AG09309 (cell line): Measurements from ENCODE around the gene MRPL43.

ENCODE experiments used
- DNase-seq: peaks from one replicate; pipeline ENCODE4 v3.0.0-alpha.2; 2010; ENCODE audit warnings: low read depth
- H3K4me3 ChIP-seq: 2 replicates; pipeline ENCODE4 v1.5.1; 2011; ENCODE audit warnings: mild to moderate bottlenecking, low read depth, low read length, moderate library complexity; ENCODE audit not compliant: control insufficient read depth
- TF ChIP-seq, protein P1 (sequence below): IDR thresholded peaks from 2 replicates; pipeline ENCODE4 v1.5.1; 2011; ENCODE audit warnings: mild to moderate bottlenecking, low read depth, low read length, inconsistent platforms; ENCODE audit not compliant: insufficient read depth, control insufficient read depth; ENCODE audit errors: missing control alignments

MRPL43 gene

DNA sequence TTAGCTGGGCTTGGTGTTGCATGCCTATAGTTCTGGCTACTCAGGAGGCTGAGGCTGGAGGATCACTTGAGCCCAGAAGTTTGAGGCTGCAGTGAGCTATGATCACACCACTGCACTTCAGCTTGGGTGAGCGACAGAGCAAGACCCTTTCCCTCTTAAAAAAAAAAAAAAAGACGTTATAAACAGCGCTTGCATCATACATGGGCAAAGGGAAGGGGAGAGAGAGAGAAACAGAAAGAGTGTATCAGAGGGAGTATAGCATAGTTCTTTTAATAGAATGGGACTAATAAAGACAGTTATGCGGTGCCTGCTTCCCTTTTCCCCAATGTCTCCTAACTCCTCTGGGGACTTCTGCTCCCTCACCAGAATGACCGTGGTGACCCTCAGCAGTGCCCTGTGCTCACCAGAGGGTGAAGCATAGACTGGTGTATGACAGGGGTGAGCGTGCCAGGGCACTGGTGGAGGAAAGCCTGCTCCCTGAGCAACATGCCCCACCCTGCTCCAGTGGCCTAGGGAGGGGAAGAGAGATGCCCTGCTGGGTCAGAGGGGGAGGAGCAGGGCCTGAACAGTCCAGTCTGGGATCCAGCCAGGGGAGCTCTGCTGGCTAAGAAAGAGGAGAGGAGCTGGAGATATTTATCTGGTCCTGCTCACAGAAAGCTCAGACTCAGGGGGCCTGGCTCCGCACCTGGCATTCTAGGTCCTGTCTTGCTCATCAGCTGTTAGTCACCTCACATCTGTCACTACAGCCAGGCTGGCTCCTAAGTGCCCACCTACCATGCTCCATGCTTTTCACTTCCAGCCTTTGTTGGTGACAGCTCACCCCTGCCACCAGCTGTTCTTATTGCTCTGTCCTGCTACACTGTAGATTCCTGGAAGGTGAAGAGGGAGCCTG lies 41.4 kb upstream of the MRPL43 start:
- no peak for DNase-seq
- H3K4me3 ChIP-seq, result no peak overlapping the region
- TF ChIP-seq, protein P1, sequence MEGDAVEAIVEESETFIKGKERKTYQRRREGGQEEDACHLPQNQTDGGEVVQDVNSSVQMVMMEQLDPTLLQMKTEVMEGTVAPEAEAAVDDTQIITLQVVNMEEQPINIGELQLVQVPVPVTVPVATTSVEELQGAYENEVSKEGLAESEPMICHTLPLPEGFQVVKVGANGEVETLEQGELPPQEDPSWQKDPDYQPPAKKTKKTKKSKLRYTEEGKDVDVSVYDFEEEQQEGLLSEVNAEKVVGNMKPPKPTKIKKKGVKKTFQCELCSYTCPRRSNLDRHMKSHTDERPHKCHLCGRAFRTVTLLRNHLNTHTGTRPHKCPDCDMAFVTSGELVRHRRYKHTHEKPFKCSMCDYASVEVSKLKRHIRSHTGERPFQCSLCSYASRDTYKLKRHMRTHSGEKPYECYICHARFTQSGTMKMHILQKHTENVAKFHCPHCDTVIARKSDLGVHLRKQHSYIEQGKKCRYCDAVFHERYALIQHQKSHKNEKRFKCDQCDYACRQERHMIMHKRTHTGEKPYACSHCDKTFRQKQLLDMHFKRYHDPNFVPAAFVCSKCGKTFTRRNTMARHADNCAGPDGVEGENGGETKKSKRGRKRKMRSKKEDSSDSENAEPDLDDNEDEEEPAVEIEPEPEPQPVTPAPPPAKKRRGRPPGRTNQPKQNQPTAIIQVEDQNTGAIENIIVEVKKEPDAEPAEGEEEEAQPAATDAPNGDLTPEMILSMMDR, result no peak

DNA sequence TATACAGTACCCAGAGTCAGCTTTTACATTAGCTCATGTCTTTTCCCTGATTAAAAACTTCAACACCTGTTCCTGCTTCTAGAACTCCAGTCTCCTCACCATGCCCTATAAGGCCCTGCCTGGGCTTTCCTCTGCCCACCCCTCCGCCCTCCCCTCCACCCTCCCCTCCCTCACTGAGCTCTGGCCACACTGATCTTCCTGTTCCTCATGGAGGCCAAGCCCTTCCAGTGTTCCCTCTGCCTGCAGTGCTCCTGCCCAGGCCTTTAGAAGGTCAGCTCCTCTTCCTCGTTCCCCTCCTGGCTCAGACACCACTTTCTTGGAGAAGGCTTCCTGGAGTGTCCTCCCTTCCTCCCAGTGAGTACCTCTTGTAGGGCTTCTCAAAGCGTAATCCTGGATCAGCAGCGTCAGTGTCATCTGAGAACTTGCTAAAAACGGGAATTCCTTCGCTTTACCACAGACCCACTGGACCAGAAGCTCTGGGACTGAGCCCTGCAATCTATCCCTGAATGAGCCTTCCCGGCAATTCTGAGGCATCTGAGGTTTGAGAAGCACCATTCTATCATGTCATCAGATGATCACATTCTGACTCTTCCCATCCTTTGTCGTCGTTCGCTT lies 39.9 kb upstream of the MRPL43 start:
- TF ChIP-seq, protein P1, result no peak
- H3K4me3 ChIP-seq, result no peak overlapping the region
- no peak for DNase-seq

DNA sequence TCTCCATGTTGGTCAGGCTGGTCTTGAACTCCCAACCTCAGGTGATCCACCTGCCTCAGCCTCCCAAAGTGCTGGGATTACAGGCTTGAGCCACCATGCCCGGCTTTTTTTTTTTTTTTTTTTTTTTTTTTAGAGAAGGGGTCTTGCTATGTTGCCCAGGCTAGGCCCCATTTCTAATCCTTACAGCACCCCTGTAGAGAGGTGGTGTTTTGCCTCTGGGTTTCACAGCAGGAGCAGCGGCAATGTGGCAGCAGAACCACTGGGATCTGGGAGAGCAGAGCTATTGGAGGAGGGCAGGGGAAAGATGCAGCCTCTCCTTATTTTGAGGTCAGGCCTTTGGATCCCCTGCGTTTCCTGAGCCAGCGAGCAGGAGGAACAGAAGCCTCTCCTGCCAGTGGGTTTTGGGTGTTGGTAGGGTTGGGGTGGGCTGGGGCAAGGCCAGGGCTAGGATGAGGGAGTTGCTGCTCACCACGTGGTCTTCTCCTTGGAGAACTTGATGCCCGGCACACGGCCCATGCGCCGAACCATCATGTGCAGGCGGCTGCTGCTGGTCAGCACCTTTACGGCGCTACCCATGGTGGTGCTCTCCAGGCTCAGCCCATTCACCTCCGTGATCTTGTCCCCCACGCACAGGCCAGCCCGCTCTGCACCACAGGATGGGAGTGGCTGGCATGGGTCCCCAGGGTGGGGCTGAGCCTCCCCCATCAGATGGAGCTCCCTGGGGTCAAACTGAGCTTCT lies 35.8 kb upstream of the MRPL43 start:
- TF ChIP-seq, protein P1, result no peak
- DNase-seq, result no peak

DNA sequence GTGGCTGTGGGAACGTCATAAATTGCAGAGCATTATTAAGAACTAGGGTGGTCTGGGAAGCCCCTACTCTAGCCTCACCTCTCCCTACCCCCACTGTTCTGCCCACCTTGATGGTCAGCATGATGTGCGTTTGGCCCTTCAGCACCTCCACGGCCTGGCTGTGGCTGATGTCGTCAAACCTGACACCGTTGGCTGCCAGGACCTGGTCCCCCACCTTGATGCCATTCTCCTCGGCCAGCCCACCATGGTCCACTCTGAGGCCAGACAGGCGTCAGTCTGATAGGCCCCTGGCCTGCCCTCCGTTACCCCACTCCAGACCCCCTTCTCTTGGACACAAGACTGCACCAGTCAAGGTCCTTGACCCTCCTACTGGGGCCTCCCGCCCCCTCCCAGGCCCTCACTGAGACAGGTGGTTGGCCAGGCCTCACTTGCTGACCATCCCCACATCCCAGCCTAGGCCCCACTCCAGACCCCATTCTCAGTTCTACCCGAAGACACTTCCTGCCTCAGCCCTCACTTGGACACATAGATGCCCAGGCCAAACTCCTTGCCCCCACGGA lies 34.5 kb upstream of the MRPL43 start:
- no peak for DNase-seq
- TF ChIP-seq, protein P1, result no peak
- no peak overlapping the region for H3K4me3 ChIP-seq

More for the DNA sequence above, 35.8 kb upstream of the MRPL43 start:
- H3K4me3 ChIP-seq, result no peak overlapping the region

DNA sequence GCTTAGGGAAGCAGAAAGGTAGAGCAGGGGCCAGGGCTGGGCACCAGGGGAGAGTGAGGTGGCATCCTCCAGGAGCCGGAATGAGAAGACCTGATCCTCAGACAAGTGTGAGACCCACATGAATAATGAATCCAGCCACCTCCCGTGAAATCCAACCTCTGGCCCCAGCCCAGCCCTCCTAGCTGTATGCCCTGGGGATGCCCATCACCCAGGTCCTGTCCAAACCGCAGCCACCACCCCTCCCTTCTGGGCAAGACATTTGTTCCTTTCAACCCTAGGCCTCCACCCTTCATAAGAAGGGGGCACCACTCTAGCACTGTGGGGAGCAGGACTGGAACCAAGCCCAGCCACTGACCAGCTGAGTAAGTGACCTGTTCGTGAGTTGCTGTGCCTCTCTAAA lies 33.9 kb upstream of the MRPL43 start:
- no peak overlapping the region for H3K4me3 ChIP-seq
- DNase-seq, result no peak
- TF ChIP-seq, protein P1, result no peak

DNA sequence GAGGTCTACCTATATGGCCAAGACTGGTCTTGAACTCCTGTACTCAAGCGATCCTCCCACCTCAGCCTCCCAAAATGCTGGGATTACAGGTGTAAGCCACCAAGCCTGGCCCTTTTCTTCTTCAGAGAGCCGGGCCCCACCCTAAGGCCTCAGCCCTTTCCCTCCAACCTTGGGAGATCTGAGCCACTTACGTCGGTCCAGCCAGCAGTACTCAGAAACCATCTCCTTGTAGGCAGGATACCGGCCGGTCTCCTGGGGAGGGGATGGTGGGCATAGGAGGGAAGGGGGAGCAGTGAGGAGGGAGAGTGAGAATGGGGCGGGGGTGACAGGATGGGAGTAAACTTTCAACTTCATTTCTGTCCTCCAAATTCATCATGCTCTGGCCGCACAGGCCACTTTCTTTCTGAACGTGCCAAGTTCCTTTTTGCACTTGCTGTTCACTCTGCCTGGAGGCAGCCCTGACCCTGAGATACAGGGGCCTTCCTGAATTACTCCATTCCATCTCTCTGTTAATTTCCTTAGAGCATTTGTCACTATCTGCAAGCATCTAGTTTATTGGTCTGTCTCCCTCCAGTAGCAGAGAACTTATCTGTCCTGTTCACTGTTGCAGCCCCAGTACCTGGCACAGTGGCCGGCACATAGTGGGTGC lies 33.3 kb upstream of the MRPL43 start:
- TF ChIP-seq, protein P1, result no peak
- H3K4me3 ChIP-seq, result no peak overlapping the region
- no peak for DNase-seq
